DMS153 treated with DMSO at 0.1 percent for 48 hours (cell line): ENCODE measurements around the gene FANCG.

Source experiments
- DNase-seq: peaks from one replicate; lab custom pipeline; 2025; ENCODE audit not compliant: unreplicated experiment; lab: John Stamatoyannopoulos, UW

Gene FANCG

DNA sequence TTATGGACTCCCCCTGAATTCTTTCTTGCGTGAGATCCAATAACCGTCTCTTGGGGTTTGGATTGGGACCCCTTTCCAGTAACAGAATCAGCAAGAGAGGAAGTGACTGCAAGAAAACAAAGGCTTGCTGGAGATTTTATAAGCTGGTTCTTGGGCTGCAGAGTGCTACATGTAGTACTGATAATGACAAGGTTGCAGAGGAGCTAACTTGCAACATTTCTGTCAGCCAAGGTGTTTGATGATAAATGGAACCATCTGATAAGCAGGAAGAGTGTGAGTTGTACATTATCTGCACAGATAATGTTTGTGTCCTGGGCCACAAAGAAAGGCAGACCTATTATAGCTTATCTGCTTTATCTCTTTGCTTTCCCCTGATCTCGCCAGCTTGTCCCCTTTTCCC, 53.1 kb downstream of the FANCG start:
- DNase-seq, result no peak
